DND-41 (cell line): ENCODE results near the gene HSPH1.

Experiments
- ATAC-seq: fragments of 200-7000 bp; cut with Tn5 transposase; 3 replicates; pipeline ENCODE4 v1.9.1; 2021; ENCODE audit warnings: low read depth; ENCODE audit not compliant: insufficient read depth
- DNase-seq: peaks from one replicate; pipeline ENCODE4 v3.0.0-alpha.2; 2020
- H2AFZ ChIP-seq: 2 replicates; pipeline ENCODE4 v1.6.0; 2012; ENCODE audit warnings: low read depth, low read length
- H3K27ac ChIP-seq: 2 replicates; pipeline ENCODE4 v1.5.1; 2012; ENCODE audit warnings: low read length, inconsistent platforms
- H3K27me3 ChIP-seq: fragments of 200-600 bp; sonication (generic); 2 replicates; pipeline ENCODE4 v1.6.0; 2012; ENCODE audit warnings: low read length, mild to moderate bottlenecking, inconsistent platforms; ENCODE audit not compliant: insufficient read depth, poor library complexity
- H3K36me3 ChIP-seq: 2 replicates; pipeline ENCODE4 v1.5.1; 2012; ENCODE audit warnings: low read length, inconsistent platforms; ENCODE audit not compliant: insufficient read depth
- H3K4me1 ChIP-seq: 2 replicates; pipeline ENCODE4 v1.5.1; 2012; ENCODE audit warnings: mild to moderate bottlenecking, low read length; ENCODE audit not compliant: insufficient read depth
- H3K4me2 ChIP-seq: 2 replicates; pipeline ENCODE4 v1.6.0; 2012; ENCODE audit warnings: mild to moderate bottlenecking, moderate library complexity, low read length, inconsistent platforms; ENCODE audit not compliant: insufficient read depth
- H3K4me3 ChIP-seq, 2 experiments: fragments of 200-600 bp in 1 of 2; shearing (Covaris generic) in 1 of 2; 2 replicates each; pipeline ENCODE4 v1.5.1; 2012 to 2016; ENCODE audit warnings: inconsistent platforms in 2 of 2, low read length in 2 of 2, mild to moderate bottlenecking in 2 of 2, low read depth in 1 of 2, moderate library complexity in 1 of 2
- H3K79me2 ChIP-seq: 2 replicates; pipeline ENCODE4 v1.6.0; 2012; ENCODE audit warnings: low read length, inconsistent platforms; ENCODE audit not compliant: insufficient read depth
- H3K9ac ChIP-seq: 2 replicates; pipeline ENCODE4 v1.6.0; 2012; ENCODE audit warnings: low read depth, mild to moderate bottlenecking, inconsistent platforms, low read length, moderate library complexity
- H3K9me3 ChIP-seq: 2 replicates; pipeline ENCODE4 v1.5.1; 2012; ENCODE audit warnings: low read length, moderate library complexity, mild to moderate bottlenecking, inconsistent platforms; ENCODE audit not compliant: insufficient read depth, severe bottlenecking
- H4K20me1 ChIP-seq: 2 replicates; pipeline ENCODE4 v1.6.0; 2012; ENCODE audit warnings: low read length; ENCODE audit not compliant: insufficient read depth
- EZH2 ChIP-seq: IDR thresholded peaks from 3 replicates; pipeline ENCODE4 v1.6.1; 2012; ENCODE audit warnings: borderline replicate concordance, low read depth, mild to moderate bottlenecking, moderate library complexity, low read length, inconsistent platforms; ENCODE audit not compliant: severe bottlenecking
- TF ChIP-seq, protein P1 (sequence below): IDR thresholded peaks from 2 replicates; pipeline ENCODE4 v1.5.1; 2012; ENCODE audit warnings: borderline replicate concordance, low read length, moderate library complexity, mild to moderate bottlenecking; ENCODE audit not compliant: poor library complexity, severe bottlenecking; ENCODE audit errors: extremely low read depth

The HSPH1 gene

DNA sequence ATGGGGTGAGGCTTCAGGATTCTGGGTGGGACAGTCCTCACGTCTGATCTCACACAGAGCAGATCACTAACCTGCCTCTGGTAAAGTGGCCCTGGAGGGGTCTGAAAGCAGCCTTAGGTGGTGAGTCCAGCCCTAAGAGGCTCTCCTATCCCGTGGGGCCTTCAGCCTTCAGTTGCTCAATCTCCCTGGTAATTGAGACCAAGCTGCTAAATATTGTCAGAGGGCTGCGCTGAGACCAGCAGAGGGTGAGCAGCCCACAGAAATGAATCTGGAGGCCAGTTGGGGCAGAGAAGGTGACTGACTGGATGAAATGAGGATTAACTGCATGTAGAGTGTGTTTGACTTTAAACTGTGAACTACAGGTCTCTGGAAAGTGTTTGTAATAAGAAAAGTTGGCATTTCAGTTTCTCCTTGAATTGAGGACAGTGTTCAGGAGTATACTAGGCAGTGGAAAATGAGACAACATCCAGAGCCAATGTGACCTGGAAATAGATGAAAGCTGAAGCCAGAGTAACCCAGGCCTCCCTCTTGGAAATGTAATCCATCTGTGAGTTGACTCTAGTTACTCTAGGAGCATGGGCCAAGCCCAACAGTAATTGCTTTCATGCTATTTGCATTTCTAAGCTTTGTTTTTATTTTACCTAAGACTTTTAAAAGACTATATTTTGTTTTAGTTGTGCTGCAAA lies 14.3 kb upstream of the HSPH1 start:
- no peak overlapping the region for H3K27ac ChIP-seq
- no peaks in the 10 kb centered on the region for H3K36me3 ChIP-seq
- no peaks in the 10 kb centered on the region for H3K4me1 ChIP-seq
- no peaks in the 10 kb centered on the region for H3K27me3 ChIP-seq
- ATAC-seq (no peak), DNase-seq (no peak)
- H3K79me2 ChIP-seq = no peaks in the 10 kb centered on the region
- TF ChIP-seq EZH2 = no peak
- TF ChIP-seq, protein P1, sequence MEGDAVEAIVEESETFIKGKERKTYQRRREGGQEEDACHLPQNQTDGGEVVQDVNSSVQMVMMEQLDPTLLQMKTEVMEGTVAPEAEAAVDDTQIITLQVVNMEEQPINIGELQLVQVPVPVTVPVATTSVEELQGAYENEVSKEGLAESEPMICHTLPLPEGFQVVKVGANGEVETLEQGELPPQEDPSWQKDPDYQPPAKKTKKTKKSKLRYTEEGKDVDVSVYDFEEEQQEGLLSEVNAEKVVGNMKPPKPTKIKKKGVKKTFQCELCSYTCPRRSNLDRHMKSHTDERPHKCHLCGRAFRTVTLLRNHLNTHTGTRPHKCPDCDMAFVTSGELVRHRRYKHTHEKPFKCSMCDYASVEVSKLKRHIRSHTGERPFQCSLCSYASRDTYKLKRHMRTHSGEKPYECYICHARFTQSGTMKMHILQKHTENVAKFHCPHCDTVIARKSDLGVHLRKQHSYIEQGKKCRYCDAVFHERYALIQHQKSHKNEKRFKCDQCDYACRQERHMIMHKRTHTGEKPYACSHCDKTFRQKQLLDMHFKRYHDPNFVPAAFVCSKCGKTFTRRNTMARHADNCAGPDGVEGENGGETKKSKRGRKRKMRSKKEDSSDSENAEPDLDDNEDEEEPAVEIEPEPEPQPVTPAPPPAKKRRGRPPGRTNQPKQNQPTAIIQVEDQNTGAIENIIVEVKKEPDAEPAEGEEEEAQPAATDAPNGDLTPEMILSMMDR = no peak
- H3K4me3 ChIP-seq = no peak overlapping the region
- H3K9me3 ChIP-seq = no peaks in the 10 kb centered on the region
- no peak overlapping the region for H3K4me2 ChIP-seq
- no peak overlapping the region for H3K9ac ChIP-seq
- no peak overlapping the region for H2AFZ ChIP-seq
- no peaks in the 10 kb centered on the region for H4K20me1 ChIP-seq

DNA sequence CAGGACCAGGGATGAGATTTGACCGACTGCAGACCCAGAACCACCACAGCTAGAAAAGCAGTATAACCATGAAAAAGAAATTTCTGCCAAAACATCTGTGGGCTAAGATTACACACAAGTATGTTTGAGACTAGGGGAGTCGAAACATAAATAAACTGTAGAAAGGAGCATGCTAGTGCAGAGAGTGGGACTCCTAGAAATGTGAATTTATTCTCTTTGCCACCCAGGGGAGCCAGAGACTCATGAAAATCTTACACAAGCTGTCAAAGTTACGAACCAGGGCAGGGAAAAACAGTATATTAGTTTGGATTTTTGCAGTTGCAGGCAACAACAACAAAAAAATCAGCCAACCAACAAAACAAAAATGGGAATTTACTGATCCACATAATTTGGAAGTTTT lies 12.3 kb upstream of the HSPH1 start:
- no peaks in the 10 kb centered on the region for H4K20me1 ChIP-seq
- H3K36me3 ChIP-seq = no peaks in the 10 kb centered on the region
- H3K4me3 ChIP-seq = no peak overlapping the region
- DNase-seq (no peak), ATAC-seq (no peak)
- H3K27ac ChIP-seq = no peak overlapping the region
- H3K9me3 ChIP-seq = no peaks in the 10 kb centered on the region
- no peaks in the 10 kb centered on the region for H3K79me2 ChIP-seq
- H3K4me1 ChIP-seq = no peaks in the 10 kb centered on the region
- no peak overlapping the region for H2AFZ ChIP-seq
- H3K9ac ChIP-seq = no peak overlapping the region
- TF ChIP-seq EZH2 = no peak
- TF ChIP-seq, protein P1 = peak; percentile 8
- H3K4me2 ChIP-seq = no peak overlapping the region
- no peaks in the 10 kb centered on the region for H3K27me3 ChIP-seq

DNA sequence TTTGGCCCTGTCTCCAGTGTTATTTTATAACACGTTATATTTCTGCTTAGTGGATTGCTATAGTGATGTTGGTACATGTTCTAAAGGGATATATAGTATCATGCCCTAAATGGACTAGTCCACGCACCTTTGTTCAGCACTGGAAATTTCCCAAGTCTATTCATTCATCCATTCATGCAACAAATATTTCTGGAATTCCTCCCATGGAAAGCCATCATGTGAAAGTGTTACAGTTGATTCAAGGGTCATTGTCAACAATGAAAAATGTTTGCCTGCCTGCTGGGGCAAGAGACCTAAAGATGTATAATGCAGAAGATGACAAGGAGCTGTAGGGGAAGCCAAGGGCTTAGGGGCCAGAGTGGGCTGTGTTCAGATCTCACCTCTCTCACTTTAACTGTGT lies 10.8 kb upstream of the HSPH1 start:
- H3K4me2 ChIP-seq = no peak overlapping the region
- H3K79me2 ChIP-seq = no peaks in the 10 kb centered on the region
- H4K20me1 ChIP-seq = no peaks in the 10 kb centered on the region
- H3K27ac ChIP-seq = no peak overlapping the region
- no peaks in the 10 kb centered on the region for H3K36me3 ChIP-seq
- H3K4me1 ChIP-seq = no peaks in the 10 kb centered on the region
- no peak overlapping the region for H2AFZ ChIP-seq
- H3K27me3 ChIP-seq = no peaks in the 10 kb centered on the region
- H3K9ac ChIP-seq = no peak overlapping the region
- DNase-seq = no peak
- no peak for TF ChIP-seq EZH2
- TF ChIP-seq, protein P1 = no peak
- H3K9me3 ChIP-seq = no peaks in the 10 kb centered on the region
- ATAC-seq = no peak
- H3K4me3 ChIP-seq = no peak overlapping the region

DNA sequence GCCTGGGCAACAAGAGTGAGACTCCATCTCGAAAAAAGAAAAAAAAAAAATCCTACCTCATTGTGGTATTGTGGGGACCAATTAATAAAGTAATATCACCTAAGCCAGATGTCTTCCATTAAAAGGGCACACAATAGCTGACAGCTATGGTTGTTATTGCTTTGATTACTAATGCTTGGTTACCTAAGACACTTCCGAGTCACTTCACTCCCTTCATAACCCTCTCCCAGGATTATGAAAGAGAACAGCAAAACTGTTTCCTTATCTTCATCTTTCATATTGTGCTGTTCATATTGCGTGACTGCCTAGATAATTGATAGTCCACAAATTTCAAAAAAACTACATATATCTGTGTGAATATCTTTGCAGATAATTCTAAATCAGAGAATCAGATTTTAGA lies 10.3 kb upstream of the HSPH1 start:
- Histone ChIP-seq H3K9me3 (no peaks in the 10 kb centered on the region), H3K9ac (no peak overlapping the region), H3K27ac (no peak overlapping the region), H3K4me3 (no peak overlapping the region), H3K79me2 (no peaks in the 10 kb centered on the region), H3K27me3 (no peaks in the 10 kb centered on the region), H3K4me1 (no peaks in the 10 kb centered on the region), H2AFZ (no peak overlapping the region), H3K36me3 (no peaks in the 10 kb centered on the region), H3K4me2 (no peak overlapping the region), H4K20me1 (no peaks in the 10 kb centered on the region)
- TF ChIP-seq, protein P1 = no peak
- TF ChIP-seq EZH2 = no peak
- DNase-seq = no peak
- no peak for ATAC-seq
